Suppressor macrophage treated with lipopolysaccharide for 4 hours (primary cell): ENCODE results near the gene TASOR.

Experiments
- DNase-seq: peaks from one replicate; pipeline ENCODE4 v3.0.0-alpha.2; 2020

TASOR gene

DNA sequence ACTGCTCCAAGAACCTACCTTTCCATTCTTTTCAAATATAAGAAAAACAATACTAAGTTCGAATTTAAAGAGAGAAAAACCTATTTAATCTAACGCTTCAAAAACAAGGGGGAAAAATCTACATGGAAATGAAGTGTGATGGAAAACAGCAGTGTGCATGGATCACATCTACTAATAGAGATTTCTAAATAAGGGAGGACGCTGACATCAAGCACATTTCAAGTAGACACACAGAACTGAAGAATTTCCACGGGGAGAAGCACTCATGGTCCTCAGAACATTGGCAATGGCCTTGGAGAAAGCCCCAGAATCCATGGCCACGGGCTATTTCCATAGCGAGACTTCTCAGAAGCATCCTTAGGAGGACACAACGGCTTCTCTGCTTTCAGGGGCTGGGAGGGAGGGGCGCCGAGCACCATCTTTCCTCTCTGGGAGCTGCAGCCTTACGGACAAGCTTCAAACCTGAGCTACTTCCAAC is 1.0 kb downstream of the TASOR start:
- no peak for DNase-seq

DNA sequence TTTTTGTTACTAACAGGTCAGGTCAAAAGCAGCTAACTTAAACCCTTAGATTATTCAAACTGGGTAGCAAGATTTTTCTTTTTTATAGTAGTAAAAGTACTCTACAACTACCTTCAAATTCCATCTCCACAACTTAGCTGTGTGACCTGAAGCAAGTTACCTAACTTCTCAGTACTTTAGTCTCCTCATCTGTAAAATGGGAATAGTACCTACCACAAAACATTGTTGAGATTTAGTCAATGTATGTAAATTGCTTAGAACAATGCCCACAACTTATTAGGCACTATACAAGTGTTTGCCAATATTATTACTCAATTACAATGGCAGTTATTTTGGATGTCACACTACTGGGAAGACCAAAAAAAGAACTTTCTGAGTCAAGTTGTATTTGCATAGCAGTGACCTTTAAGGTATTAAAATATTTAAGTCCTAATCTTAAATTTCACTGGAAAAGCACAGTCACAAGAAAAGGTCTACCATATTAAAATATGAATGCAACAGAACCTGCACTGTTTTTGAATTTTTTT is 2.9 kb downstream of the TASOR start:
- DNase-seq: peak; percentile 44

DNA sequence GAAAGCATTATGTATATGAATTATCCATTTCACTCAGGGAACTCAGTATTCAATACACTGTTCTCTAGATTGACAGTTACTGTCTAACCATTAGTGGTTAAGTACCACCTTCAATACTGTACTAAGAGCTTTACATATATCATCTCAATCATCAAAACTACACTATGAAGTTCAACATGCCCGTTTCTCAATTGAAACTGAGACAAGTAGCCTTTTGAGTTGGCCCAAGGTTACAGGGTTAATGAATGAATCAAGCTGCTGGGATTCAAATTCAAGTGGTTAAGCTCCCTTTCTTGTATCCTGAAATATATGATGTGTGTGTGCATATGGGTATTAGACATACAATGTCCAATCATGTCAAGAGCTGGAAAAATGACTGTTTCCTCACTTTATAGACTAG is 5.8 kb downstream of the TASOR start:
- DNase-seq: no peak

DNA sequence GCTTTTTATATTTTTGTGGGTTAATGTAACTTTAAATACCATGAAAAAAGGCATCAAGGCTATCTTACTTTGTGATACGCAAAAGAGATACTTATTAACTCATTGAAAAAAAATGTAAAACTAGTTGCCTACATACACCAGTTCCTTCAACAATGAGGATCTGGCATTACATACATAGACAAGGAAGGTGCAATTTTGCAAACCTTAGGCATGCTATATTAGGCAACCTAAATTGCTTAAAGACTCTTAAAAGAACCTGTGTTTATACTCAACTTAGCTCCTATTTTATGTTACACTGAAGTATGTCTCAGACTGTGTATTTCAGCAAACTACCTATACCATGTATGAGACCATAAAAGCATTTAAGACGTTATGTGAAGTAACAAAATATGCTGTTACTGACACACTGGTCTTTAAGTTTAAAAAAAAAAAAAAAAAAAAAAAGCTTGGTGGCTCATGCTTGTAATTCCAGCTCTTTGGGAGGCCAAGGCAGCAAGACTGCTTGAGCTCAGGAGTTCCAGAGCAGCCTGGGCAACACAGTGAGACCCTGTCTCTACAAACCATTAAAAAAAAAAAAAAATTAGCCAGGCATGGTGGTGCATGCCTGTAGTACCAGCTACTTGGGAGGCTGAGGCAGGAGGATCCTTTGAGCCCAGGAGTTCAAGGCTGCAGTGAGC is 9.1 kb downstream of the TASOR start:
- no peak for DNase-seq

DNA sequence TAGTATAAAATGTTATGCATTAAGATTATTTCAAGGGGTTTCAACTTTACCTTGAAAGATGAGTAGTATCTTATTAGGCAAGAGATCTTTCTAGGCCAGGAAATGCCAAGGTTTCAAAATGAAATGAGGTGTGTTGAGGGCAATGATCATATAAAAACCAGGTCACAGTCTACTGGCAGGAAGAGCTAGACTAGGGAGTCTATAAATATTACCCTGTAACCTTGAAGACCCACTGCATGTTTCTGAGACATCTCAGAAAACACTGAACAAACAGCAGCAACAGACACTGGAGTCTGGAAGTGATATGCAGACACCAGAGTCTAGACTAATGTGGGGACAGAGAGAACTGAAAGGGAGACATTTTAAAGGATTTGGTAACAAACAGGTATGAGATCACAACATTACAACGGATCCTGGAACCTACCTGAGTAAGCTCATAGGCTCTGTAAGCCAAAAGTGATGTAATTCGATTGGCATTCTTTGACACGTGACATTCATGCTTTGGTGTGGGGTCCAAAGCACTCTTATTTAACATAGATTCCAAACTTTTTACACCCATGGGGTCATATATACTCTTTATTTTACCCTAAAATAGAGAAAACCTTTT is 15.0 kb downstream of the TASOR start:
- DNase-seq: no peak

DNA sequence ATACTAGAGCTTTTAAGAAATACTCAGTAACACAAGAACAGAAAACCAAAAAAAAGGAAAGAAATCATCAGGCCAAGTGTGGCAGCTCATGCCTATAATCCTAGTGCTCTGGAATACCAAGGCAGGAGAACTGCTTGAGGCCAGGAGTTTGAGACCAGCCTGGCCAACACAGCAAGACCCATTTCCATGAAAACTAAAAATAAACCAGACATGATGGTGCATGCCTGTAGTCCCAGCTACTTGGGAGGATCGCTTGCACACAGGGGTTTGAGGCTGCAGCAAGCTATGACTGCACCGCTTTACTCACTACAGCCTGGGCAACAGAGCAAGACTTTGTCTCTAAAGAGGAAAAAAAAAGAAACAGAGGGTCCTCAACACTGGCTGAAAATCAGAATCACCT is 18.2 kb downstream of the TASOR start:
- no peak for DNase-seq

DNA sequence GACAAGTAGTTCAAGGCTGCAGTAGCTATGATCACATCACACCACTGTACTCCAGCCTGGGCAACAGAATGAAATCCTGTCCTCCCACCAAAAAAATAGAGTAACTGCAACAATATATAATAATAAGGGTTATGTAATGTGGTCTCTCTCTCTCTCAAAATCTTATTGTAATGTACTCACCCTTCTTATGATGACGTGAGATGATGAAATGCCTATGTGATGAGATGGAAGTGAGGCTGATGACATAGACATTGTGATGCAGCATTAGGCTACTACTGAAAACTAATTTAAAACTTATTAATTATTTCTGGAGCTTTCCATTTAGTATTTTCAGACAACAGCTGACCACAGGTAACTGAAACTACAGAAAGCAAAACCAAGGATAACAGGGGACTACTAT is 27.4 kb downstream of the TASOR start:
- DNase-seq: peak; percentile 26

DNA sequence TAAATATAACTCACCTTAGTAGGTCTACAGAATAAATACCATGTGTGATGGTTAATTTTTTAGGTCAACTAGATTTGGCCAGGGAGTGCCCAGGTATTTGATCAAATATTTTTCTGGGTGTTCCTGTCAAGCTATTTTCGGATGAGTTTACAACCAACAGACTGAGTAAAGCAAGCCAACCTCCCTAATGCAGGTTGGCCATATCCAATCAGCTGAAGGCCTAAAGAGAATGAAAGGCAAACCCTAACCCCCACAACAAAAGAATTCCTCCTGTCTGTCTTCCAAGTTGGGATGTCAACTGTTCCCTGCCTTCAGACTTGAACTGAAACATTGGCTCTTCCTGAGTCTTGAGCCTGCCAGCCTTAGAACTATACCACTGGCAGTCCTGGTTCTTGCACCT is 28.6 kb downstream of the TASOR start:
- no peak for DNase-seq

DNA sequence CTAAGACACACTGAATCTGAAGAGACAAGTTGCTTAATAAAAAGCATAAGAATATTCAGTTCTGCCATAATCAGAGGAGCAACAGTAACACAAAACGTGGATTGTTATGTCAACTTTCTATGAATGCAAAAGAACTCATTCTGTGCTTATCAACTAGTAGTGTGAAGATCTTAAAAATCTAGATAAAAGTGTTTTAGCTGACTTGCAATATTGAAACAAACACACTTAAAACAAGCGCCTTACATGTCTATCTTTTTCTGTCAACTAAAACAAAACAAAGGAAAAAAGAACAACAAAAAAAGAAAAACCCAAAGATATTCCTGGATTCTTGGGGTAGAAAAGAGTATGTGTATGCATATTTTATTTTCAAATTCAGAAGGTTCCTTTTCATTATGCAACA is 37.7 kb downstream of the TASOR start:
- DNase-seq: no peak

DNA sequence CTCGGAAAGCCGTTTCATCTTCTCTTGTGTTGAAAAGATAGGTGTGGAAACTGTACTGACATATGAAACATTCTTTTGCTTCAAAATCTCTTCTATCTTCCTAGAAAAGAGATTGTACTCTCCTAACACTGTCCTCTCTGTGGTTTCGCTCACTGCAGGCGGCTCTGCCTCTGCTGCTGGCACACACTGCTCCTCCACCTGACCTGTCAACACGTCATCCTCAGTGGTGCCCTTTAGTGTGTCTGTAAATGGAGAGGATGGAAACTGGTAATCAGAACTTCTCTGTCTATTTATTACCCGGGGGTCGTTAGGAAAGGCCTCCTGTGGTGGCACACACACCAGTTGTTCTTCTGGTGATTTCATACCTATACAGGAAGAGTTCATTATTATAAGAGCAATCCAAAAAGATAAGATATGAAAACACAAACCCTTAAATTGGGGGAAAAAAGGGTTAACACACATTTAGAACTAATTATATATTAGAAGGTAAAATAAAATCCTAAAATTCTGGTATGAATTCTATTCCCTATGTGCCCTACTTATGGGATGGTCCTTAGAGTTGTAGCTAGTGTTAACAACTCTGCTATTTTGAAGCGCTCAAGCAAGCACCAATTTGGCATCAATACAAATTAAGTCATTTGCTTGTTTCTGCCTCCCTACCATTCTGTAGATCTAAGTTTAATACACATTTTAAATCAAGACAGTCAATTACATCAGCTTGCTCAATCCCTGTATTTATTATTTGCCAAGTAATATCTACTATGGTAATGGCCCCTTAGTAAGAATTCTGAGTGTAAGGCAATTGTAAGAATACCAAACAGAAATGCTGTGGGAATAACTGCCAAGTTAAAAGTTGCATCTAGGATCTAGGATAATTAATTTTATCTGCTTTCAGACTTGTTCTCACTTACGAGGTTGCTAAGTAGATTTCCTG is 49.2 kb downstream of the TASOR start:
- no peak for DNase-seq
